GF-D8 (cell line): ENCODE measurements around the gene ACSS2.

Experiments used
- DNase-seq: peaks from one replicate; lab custom pipeline; 2025; lab: John Stamatoyannopoulos, UW

The ACSS2 gene

GRCh38 chr20:34876406-34877282 is at the start of gene ACSS2:
Gene ACSS2 (plus strand): TSS chr20:34876612. CDS start chr20:34876646, 34 bp downstream.
- DNase-seq, result no peak

- no peak for DNase-seq
Measured at GRCh38 chr20:34829191-34829590, 47.2 kb upstream of the ACSS2 start.

- no peak for DNase-seq
Measured at GRCh38 chr20:34831936-34832335, 44.5 kb upstream of the ACSS2 start.

GRCh38 chr20:34834459-34834893 is 41.9 kb upstream of the ACSS2 start:
- no peak for DNase-seq

- no peak for DNase-seq
Measured at GRCh38 chr20:34842143-34842542, 34.3 kb upstream of the ACSS2 start.

GRCh38 chr20:34843421-34843820 is 33.0 kb upstream of the ACSS2 start:
- no peak for DNase-seq

- DNase-seq, result no peak
Measured at GRCh38 chr20:34848597-34848996, 27.8 kb upstream of the ACSS2 start.

GRCh38 chr20:34849778-34850177 is 26.6 kb upstream of the ACSS2 start:
- DNase-seq, result no peak

- no peak for DNase-seq
Measured at GRCh38 chr20:34850969-34851368, 25.4 kb upstream of the ACSS2 start.

GRCh38 chr20:34852298-34852697 is 24.1 kb upstream of the ACSS2 start:
- DNase-seq, result no peak

- no peak for DNase-seq
Measured at GRCh38 chr20:34859367-34859766, 17.0 kb upstream of the ACSS2 start.

GRCh38 chr20:34859826-34860545 is 16.4 kb upstream of the ACSS2 start:
- DNase-seq, result no peak

- DNase-seq, result no peak
Measured at GRCh38 chr20:34861386-34862084, 14.9 kb upstream of the ACSS2 start.

- DNase-seq, result no peak
Measured at GRCh38 chr20:34862724-34863123, 13.7 kb upstream of the ACSS2 start.

GRCh38 chr20:34863421-34863965 is 12.9 kb upstream of the ACSS2 start:
- no peak for DNase-seq

- DNase-seq, result no peak
Measured at GRCh38 chr20:34864216-34864615, 12.2 kb upstream of the ACSS2 start.

GRCh38 chr20:34871320-34871926 is 5.0 kb upstream of the ACSS2 start:
- no peak for DNase-seq

GRCh38 chr20:34871966-34872621 is 4.3 kb upstream of the ACSS2 start:
- DNase-seq, result no peak

- no peak for DNase-seq
Measured at GRCh38 chr20:34872622-34873224, 3.7 kb upstream of the ACSS2 start, which contains the start of gene GGT7. Gene GGT7 (minus strand): TSS chr20:34872856. CDS start chr20:34872815, 41 bp downstream.

GRCh38 chr20:34873583-34874093 is 2.8 kb upstream of the ACSS2 start:
- DNase-seq, result no peak
